CD14-positive monocyte (primary cell): ENCODE data around the gene ITGB1BP2. TPM values are rescaled to one million over a fixed set of nuclear protein-coding genes. Genes with fewer than 3 reads are reported as not detected.
"Not testable (repeated sequence)": the region's sequence is repeated elsewhere in the genome, so short reads cannot be mapped to it uniquely, and the experiment has no call there.

Source experiments
- DNase-seq, 3 donors: peaks; one replicate each; pipeline ENCODE4 v3.0.0-alpha.2; 2011 to 2022
- H2AFZ ChIP-seq: 2 replicates; pipeline ENCODE4 v1.6.0; 2012; ENCODE audit warnings: mild to moderate bottlenecking, low read depth, low read length, inconsistent platforms; ENCODE audit not compliant: insufficient read depth, poor library complexity, severe bottlenecking
- H3K27ac ChIP-seq, 2 donors: 1 replicate in 1 of 2; 2 replicates in 1 of 2; pipeline ENCODE4 v1.5.1; 2012 to 2013; ENCODE audit warnings: low read length in 2 of 2, control low read depth in 1 of 2, inconsistent platforms in 1 of 2, low read depth in 1 of 2, mild to moderate bottlenecking in 1 of 2
- H3K27me3 ChIP-seq, 2 donors: one replicate each; pipeline versions ENCODE4 v1.6.0 to v1.6.1; 2011 to 2013; ENCODE audit warnings: low read length in 2 of 2; ENCODE audit not compliant: control insufficient read depth in 2 of 2, insufficient read depth in 2 of 2
- H3K36me3 ChIP-seq, 2 donors: replicated peaks in 1 of 2; 1 replicate in 1 of 2; 2 replicates in 1 of 2; pipeline versions ENCODE4 v1.5.1 to v1.6.1; 2012 to 2013; ENCODE audit warnings: low read length in 2 of 2, control low read depth in 1 of 2, inconsistent platforms in 1 of 2, mild to moderate bottlenecking in 1 of 2; ENCODE audit not compliant: insufficient read depth in 2 of 2, control insufficient read depth in 1 of 2
- H3K4me1 ChIP-seq, 2 donors: 1 replicate in 1 of 2; 2 replicates in 1 of 2; pipeline versions ENCODE4 v1.5.1 to v1.6.1; 2012 to 2013; ENCODE audit warnings: low read length in 2 of 2, control low read depth in 1 of 2, inconsistent platforms in 1 of 2, mild to moderate bottlenecking in 1 of 2, moderate library complexity in 1 of 2; ENCODE audit not compliant: insufficient read depth in 2 of 2, control insufficient read depth in 1 of 2
- H3K4me2 ChIP-seq: replicated peaks from 2 replicates; pipeline ENCODE3; 2012; ENCODE audit warnings: low read length, moderate library complexity, mild to moderate bottlenecking; ENCODE audit not compliant: poor library complexity, severe bottlenecking; ENCODE audit errors: extremely low read depth
- H3K4me3 ChIP-seq, 3 experiments: fragments of 200-600 bp in 1 of 3; sonication (generic) in 1 of 3; replicated peaks in 1 of 3; 1 replicate in 2 of 3; 2 replicates in 1 of 3; pipeline ENCODE4 v1.5.1; 2011 to 2013; ENCODE audit warnings: low read length in 3 of 3, mild to moderate bottlenecking in 3 of 3, control low read depth in 2 of 3, low read depth in 2 of 3, inconsistent platforms in 1 of 3, moderate library complexity in 1 of 3
- H3K79me2 ChIP-seq: 2 replicates; pipeline ENCODE4 v1.6.0; 2012; ENCODE audit warnings: mild to moderate bottlenecking, control low read depth, inconsistent platforms, low read length, moderate library complexity; ENCODE audit not compliant: insufficient read depth
- H3K9ac ChIP-seq: 2 replicates; pipeline ENCODE4 v1.6.0; 2017; ENCODE audit warnings: low read length, mild to moderate bottlenecking; ENCODE audit not compliant: insufficient read depth, poor library complexity, severe bottlenecking
- H3K9me3 ChIP-seq, 2 donors: replicated peaks in 1 of 2; 1 replicate in 1 of 2; 2 replicates in 1 of 2; pipeline versions ENCODE4 v1.5.1 to v1.6.1; 2012 to 2013; ENCODE audit warnings: low read length in 2 of 2, control low read depth in 1 of 2; ENCODE audit not compliant: control insufficient read depth in 1 of 2, insufficient read depth in 1 of 2
- H4K20me1 ChIP-seq: 2 replicates; pipeline ENCODE4 v1.6.0; 2012; ENCODE audit warnings: mild to moderate bottlenecking, low read length, control low read depth, moderate library complexity; ENCODE audit not compliant: insufficient read depth
- H3K27ac Mint-ChIP-seq, 7 donors: one replicate each; pipeline ENCODE4 v1.8.0; 2020; ENCODE audit warnings: mild to moderate bottlenecking in 7 of 7, mixed read lengths in 7 of 7, moderate library complexity in 6 of 7, inconsistent platforms in 2 of 7
- H3K27me3 Mint-ChIP-seq, 3 donors: one replicate each; pipeline ENCODE4 v1.8.0; 2021 to 2022; ENCODE audit warnings: low read depth in 3 of 3, mild to moderate bottlenecking in 3 of 3, mixed read lengths in 3 of 3, moderate library complexity in 3 of 3, inconsistent platforms in 1 of 3
- H3K36me3 Mint-ChIP-seq, 2 donors: one replicate each; pipeline ENCODE4 v1.8.0; 2020; ENCODE audit warnings: mixed read lengths in 2 of 2, inconsistent platforms in 1 of 2, mild to moderate bottlenecking in 1 of 2
- H3K4me1 Mint-ChIP-seq: one replicate; pipeline ENCODE4 v1.8.0; 2020; ENCODE audit warnings: mild to moderate bottlenecking, mixed read lengths
- H3K4me3 Mint-ChIP-seq, 2 donors: one replicate each; pipeline ENCODE4 v1.8.0; 2020; ENCODE audit warnings: mild to moderate bottlenecking in 2 of 2, mixed read lengths in 2 of 2, moderate library complexity in 1 of 2
- H3K9me3 Mint-ChIP-seq, 7 donors: one replicate each; pipeline ENCODE4 v1.8.0; 2020 to 2022; ENCODE audit warnings: mixed read lengths in 7 of 7, mild to moderate bottlenecking in 6 of 7, moderate library complexity in 6 of 7, inconsistent platforms in 2 of 7
- CTCF ChIP-seq: fragments of 200-600 bp; IDR thresholded peaks from one replicate; pipeline ENCODE4 v1.8.0; 2022; ENCODE audit warnings: antibody characterized with exemption, mild to moderate bottlenecking
- WGBS: methylation state at CpG from one replicate; pipeline ENCODE4 v1.1.5; 2013; ENCODE audit warnings: missing lambda C conversion rate; ENCODE audit not compliant: insufficient coverage; 5-methylcytosine and 5-hydroxymethylcytosine counted together
- intact Hi-C, 2 donors: fragments of 100-400 bp; cut with micrococcal nuclease; formaldehyde crosslinking; loops; one replicate each; pipeline versions ENCODE4 v1.15.0 to v1.15.1; 2023
- polyA plus RNA-seq, 3 donors: library from polyadenylated mRNA; depleted of rRNA in 1 of 3; unstranded in 2 of 3; stranded (reverse) in 1 of 3; fragments of 300-500 nt in 2 of 3; fragments of >200 nt in 1 of 3; fragmentation: Illumina TruSeq in 2 of 3; gene quantifications; 1 replicate in 2 of 3; 2 replicates in 1 of 3; pipeline ENCODE4 v1.2.3, GENCODE V29; 2012 to 2021

Gene ITGB1BP2
- polyA plus RNA-seq, 3 donors: 1.2 TPM; not detected in 2

GRCh38 chrX:71269801-71270395, 31.7 kb upstream of the ITGB1BP2 start:
- no peaks in the 10 kb centered on the region for H4K20me1 ChIP-seq
- no peak overlapping the region for H3K4me3 Mint-ChIP-seq
- H3K4me3 ChIP-seq: no peak overlapping the region
- no peak overlapping the region for H3K4me2 ChIP-seq
- no peak for TF ChIP-seq CTCF
- no peaks in the 10 kb centered on the region for H3K4me1 ChIP-seq
- H3K9me3 ChIP-seq: no peaks in the 10 kb centered on the region
- peaks cover 0 to 8% (median 0%) of the 10 kb centered on the region in 7 donors for H3K9me3 Mint-ChIP-seq
- H3K79me2 ChIP-seq: no peaks in the 10 kb centered on the region
- H3K27ac Mint-ChIP-seq: no peak overlapping the region
- H2AFZ ChIP-seq: no peak overlapping the region
- H3K36me3 Mint-ChIP-seq: no peaks in the 10 kb centered on the region
- H3K27me3 ChIP-seq: no peaks in the 10 kb centered on the region
- H3K27me3 Mint-ChIP-seq: peaks cover 0 to 3% (median 2%) of the 10 kb centered on the region in 3 donors
- no peak overlapping the region for H3K9ac ChIP-seq
- H3K36me3 ChIP-seq: no peaks in the 10 kb centered on the region
- WGBS: 96% methylated on average over 12 of the region's 19 CpGs
- DNase-seq: no peak
- H3K27ac ChIP-seq: no peak overlapping the region
- no peaks in the 10 kb centered on the region for H3K4me1 Mint-ChIP-seq
- intact Hi-C loops: no loop called here

GRCh38 chrX:71272313-71272712, 29.2 kb upstream of the ITGB1BP2 start:
- H3K27ac ChIP-seq, H3K27me3 Mint-ChIP-seq, H3K36me3 ChIP-seq, H3K4me1 Mint-ChIP-seq, H3K4me3 Mint-ChIP-seq, H3K9ac ChIP-seq, H2AFZ ChIP-seq, H3K9me3 Mint-ChIP-seq, H3K27ac Mint-ChIP-seq, H3K36me3 Mint-ChIP-seq, H3K27me3 ChIP-seq, DNase-seq, intact Hi-C loops, H4K20me1 ChIP-seq, H3K79me2 ChIP-seq, H3K4me1 ChIP-seq, H3K9me3 ChIP-seq, H3K4me3 ChIP-seq, H3K4me2 ChIP-seq: not testable (repeated sequence)
- no CpG with 5 or more reads among the region's 2 CpGs for WGBS

- no CpG with 5 or more reads among the region's 11 CpGs for WGBS
- H3K27me3 ChIP-seq, H3K9me3 ChIP-seq, H3K36me3 ChIP-seq, DNase-seq, H4K20me1 ChIP-seq, H2AFZ ChIP-seq, H3K4me3 Mint-ChIP-seq, H3K9ac ChIP-seq, H3K4me1 Mint-ChIP-seq, H3K4me2 ChIP-seq, H3K36me3 Mint-ChIP-seq, H3K27ac Mint-ChIP-seq, intact Hi-C loops, H3K27me3 Mint-ChIP-seq, H3K4me3 ChIP-seq, H3K27ac ChIP-seq: not testable (repeated sequence)
- H3K9me3 Mint-ChIP-seq: peaks cover 0 to 21% (median 3%) of the 10 kb centered on the region in 7 donors
- H3K4me1 ChIP-seq: peaks cover 10 to 21% of the 10 kb centered on the region in 2 donors
- peaks cover 26% of the 10 kb centered on the region for H3K79me2 ChIP-seq
Observed at GRCh38 chrX:71281300-71281699, 20.2 kb upstream of the ITGB1BP2 start.
